IPS-15b (cell line): ENCODE data around the gene ACOXL.

Source experiments
- H3K27me3 ChIP-seq: one replicate; pipeline ENCODE4 v1.6.1; 2013; ENCODE audit warnings: low read length; ENCODE audit not compliant: control insufficient read depth, insufficient read depth
- H3K36me3 ChIP-seq: one replicate; pipeline ENCODE4 v1.6.1; 2013; ENCODE audit warnings: low read length; ENCODE audit not compliant: control insufficient read depth, insufficient read depth
- H3K4me1 ChIP-seq: one replicate; pipeline ENCODE4 v1.6.1; 2013; ENCODE audit warnings: mild to moderate bottlenecking, low read length; ENCODE audit not compliant: control insufficient read depth, insufficient read depth
- H3K4me3 ChIP-seq: one replicate; pipeline ENCODE4 v1.5.1; 2013; ENCODE audit warnings: low read depth, low read length
- H3K9ac ChIP-seq: one replicate; pipeline ENCODE4 v1.6.1; 2013; ENCODE audit warnings: low read depth, mild to moderate bottlenecking, low read length
- H3K9me3 ChIP-seq: one replicate; pipeline ENCODE4 v1.6.1; 2013; ENCODE audit warnings: mild to moderate bottlenecking, low read length; ENCODE audit not compliant: control insufficient read depth, insufficient read depth

The ACOXL gene

GRCh38 chr2:110820128-110820527 is 87.8 kb downstream of the ACOXL start:
- Histone ChIP-seq H3K27me3 (no peaks in the 10 kb centered on the region), H3K9me3 (no peaks in the 10 kb centered on the region), H3K4me3 (no peak overlapping the region), H3K9ac (no peak overlapping the region), H3K36me3 (peaks cover 13% of the 10 kb centered on the region), H3K4me1 (no peaks in the 10 kb centered on the region)

GRCh38 chr2:110823165-110823564 is 90.8 kb downstream of the ACOXL start:
- Histone ChIP-seq H3K4me1 (no peaks in the 10 kb centered on the region), H3K27me3 (no peaks in the 10 kb centered on the region), H3K9ac (no peak overlapping the region), H3K9me3 (no peaks in the 10 kb centered on the region), H3K36me3 (peaks cover 13% of the 10 kb centered on the region), H3K4me3 (no peak overlapping the region)

DNA sequence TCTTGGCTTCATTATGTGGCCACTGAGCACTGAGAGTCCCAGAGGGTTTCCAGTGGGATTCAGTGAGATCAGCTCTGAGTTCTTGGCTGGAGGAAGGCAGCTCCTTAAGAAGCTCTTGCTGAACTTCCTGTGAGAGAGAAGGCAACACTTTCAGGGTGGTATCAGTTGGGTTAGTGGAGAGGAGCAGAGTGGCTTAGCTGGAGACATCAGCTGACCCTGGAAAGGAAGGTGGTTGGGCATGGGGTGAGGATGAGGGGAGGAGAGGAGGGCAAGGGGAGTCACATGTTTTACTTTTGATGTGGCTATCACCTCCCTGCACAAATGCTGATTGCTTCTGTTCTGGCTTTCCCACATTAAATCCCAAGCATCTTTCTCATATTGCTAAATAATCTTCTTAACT is 95.1 kb downstream of the ACOXL start:
- Histone ChIP-seq H3K9me3 (no peaks in the 10 kb centered on the region), H3K4me1 (no peaks in the 10 kb centered on the region), H3K9ac (no peak overlapping the region), H3K36me3 (no peaks in the 10 kb centered on the region), H3K4me3 (no peak overlapping the region), H3K27me3 (no peaks in the 10 kb centered on the region)

GRCh38 chr2:110828330-110828729 is 96.0 kb downstream of the ACOXL start:
- Histone ChIP-seq H3K27me3 (no peaks in the 10 kb centered on the region), H3K9me3 (no peaks in the 10 kb centered on the region), H3K36me3 (no peaks in the 10 kb centered on the region), H3K4me1 (no peaks in the 10 kb centered on the region), H3K4me3 (no peak overlapping the region), H3K9ac (no peak overlapping the region)

DNA sequence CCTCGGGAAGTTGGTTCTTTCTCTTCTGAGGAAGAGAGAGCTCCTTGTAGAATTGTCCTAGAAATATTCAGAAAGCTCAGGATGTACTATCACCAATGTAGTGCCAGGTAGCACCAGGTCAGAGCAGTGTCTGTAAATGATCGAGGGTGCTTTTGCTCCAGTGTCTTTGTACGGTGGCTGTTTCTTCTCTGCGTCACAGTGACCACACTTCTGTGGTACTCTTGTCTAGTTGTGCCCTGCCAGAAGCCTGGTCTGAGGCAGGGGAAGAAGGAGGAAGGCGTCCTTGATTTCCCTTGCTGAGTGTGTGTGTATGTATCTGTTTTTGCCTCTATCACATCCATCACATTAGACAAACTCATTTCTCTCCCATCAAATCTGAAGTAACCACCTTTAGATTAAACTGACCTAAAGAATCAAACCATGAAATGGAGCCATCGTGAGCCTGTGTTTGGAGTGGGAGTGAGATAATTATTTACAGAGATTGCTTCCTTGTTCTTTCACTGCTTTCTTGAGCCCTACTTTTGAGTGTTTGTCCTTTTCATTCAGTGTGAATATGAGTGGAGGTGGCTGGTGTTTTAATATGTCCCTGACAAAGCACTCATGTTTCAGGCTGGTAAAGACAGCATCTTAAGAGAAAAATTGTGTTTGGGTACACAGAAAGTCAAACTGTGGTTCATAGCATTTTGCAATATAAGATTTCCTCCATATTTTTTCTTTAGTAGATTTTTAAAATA is 97.2 kb downstream of the ACOXL start:
- Histone ChIP-seq H3K36me3 (no peaks in the 10 kb centered on the region), H3K4me1 (peaks cover 12% of the 10 kb centered on the region), H3K27me3 (no peaks in the 10 kb centered on the region), H3K9ac (no peak overlapping the region), H3K9me3 (no peaks in the 10 kb centered on the region), H3K4me3 (no peak overlapping the region)

DNA sequence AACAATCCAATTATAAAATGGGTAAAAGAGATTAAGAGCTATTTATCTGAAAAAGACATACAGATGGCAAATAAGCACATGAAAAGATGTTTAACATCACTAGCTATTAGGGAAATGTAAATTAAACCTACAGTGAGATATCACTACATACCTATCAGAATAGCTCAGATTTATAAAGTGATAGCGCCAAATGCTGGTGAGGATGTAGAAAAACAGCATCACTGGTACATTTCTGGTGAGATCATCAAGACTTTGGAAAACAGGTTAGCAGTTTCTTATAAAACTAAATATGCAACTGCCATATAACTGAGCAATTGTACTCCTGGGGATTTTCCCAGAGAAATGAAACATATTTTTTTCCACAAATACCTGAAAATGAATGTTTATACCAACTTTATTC is 100.4 kb downstream of the ACOXL start:
- Histone ChIP-seq H3K27me3 (no peaks in the 10 kb centered on the region), H3K36me3 (no peaks in the 10 kb centered on the region), H3K4me3 (no peak overlapping the region), H3K4me1 (peaks cover 37% of the 10 kb centered on the region), H3K9ac (no peak overlapping the region), H3K9me3 (no peaks in the 10 kb centered on the region)

DNA sequence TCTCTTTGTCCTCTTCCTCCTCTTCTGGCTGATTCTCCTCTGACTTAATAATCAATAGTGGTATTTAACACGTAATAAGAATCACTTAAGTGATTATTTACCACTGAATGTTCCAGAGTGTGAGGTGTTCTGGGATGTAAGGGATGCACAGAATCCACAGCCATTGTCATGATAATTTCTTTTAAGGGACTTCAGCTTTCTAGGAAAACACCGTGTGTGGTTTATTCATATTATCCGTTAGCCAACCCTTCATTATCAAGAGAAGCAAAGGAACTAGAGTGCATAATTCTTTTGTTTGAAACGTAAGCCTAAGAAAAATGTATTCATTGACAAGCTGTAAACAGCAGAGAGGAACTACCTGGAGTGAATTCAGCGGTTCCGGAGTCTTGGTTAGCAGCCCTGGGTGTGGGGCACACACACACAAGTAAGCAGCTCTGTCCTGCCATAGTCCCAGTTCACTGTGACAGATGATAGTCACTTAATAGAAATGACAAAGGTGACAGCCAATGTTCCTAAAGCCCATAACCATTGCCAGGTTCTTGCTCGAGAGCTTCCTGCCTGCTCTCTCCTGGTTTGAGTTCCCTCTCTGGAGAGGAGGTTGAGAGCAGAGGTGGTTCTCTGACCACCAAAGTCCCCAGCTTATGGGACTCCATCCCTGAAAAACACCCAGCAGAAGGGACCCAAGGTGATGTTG is 101.9 kb downstream of the ACOXL start:
- H3K27me3 ChIP-seq = no peaks in the 10 kb centered on the region
- no peak overlapping the region for H3K9ac ChIP-seq
- no peaks in the 10 kb centered on the region for H3K36me3 ChIP-seq
- no peaks in the 10 kb centered on the region for H3K9me3 ChIP-seq
- H3K4me3 ChIP-seq = no peak overlapping the region
- H3K4me1 ChIP-seq = peaks cover 48% of the 10 kb centered on the region

DNA sequence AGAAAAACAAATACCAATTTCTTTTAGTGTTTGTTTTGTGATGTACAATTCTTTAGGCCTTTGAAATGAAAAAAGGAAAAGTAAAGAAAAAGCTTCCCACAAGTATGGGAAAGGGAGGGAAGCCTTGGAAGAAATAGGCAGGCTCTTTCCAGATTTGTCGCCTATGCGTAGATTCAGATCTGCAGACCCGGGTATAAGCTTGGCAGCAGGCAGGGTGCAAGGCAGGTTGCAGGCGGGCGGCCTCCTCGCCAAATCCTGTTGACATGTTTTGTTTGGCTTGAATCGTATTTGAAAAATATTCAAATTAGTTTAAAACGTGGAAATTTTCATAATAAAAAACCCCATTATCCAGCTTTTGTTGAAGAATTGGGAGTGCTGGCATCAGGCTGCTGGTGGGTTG is 104.3 kb downstream of the ACOXL start:
- peaks cover 48% of the 10 kb centered on the region for H3K4me1 ChIP-seq
- no peaks in the 10 kb centered on the region for H3K9me3 ChIP-seq
- no peak overlapping the region for H3K4me3 ChIP-seq
- no peaks in the 10 kb centered on the region for H3K27me3 ChIP-seq
- no peak overlapping the region for H3K9ac ChIP-seq
- H3K36me3 ChIP-seq = no peaks in the 10 kb centered on the region

DNA sequence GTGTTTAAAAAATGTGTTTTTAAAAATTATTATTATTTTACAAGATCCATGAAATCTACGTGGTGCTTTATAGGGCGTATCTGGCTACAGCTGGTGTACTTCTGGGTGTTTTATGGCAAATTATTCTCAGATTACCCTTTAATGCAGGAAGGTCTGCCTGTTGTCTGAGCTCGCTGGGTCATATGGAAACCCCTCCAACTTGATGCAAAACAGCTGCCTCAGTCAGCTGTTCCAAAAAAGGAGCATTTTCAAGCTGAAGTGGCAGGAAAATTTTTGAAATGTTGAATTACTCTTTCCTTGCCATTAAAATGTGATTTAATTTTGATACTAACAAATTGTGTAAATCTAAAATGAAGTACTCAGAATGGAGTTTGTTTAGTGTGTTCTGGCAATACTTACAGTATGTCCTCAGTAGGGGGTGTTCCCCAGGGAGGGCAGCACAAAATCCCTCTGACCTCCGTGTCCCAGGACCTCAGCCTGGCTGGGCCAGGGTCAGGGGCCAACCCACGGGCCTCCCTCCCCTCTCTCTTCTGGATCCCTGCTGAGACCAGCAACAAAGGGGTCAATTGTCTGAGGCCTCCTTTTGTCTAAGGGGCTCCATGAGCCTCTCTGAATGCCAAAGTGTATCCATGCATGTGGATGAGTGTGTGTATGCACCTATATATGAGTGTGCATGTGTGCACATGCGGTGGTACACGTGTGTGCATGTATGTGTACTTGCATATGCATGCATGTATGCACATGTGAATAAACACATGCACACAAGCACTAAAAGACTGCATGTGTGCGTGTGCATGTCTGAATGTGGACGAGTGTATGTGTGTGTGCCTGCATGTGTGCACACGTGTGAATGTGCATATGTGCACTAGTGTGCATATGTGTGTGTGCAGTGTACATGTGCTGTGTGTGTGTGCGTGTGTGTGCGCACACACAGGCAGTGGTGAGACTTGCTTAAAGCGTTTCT is 105.4 kb downstream of the ACOXL start:
- no peaks in the 10 kb centered on the region for H3K36me3 ChIP-seq
- no peaks in the 10 kb centered on the region for H3K27me3 ChIP-seq
- H3K4me3 ChIP-seq = no peak overlapping the region
- H3K4me1 ChIP-seq = peaks cover 48% of the 10 kb centered on the region
- H3K9me3 ChIP-seq = no peaks in the 10 kb centered on the region
- H3K9ac ChIP-seq = no peak overlapping the region

DNA sequence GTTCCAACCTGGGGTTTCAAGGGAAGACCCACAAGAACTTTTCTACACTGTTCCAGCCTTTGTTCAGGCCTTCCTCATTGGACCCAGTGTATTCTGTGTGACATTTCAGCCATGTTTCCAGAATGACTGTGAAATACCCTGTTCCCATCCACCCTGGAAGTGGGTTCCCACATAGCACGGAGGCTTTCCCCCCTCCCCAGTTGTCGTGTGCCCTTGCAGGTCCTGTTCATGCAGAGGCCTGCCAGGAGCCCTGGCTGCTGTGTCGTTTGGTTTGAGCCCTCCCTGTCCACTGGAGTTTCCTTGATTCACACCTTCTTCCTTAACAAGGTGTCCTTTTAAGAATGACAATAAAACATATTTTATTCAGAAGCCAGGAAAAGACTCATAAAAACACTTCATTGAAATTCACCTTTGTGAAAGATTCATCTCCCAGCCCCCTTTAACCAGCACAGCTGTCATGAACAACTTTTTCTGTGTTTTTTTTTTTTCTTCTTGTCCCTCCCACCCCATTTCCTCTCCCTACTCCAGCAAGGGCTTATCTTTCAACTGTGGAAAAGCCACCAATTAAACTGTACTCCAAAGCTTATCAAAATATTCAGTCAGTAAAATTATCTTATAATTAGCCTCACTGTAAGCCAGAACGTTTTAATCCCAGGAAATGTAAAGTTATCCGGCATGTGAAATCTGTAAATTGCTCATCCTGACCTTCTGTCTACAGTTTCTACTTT is 106.4 kb downstream of the ACOXL start:
- no peaks in the 10 kb centered on the region for H3K36me3 ChIP-seq
- H3K4me3 ChIP-seq = no peak overlapping the region
- H3K9ac ChIP-seq = no peak overlapping the region
- no peaks in the 10 kb centered on the region for H3K27me3 ChIP-seq
- H3K4me1 ChIP-seq = peaks cover 50% of the 10 kb centered on the region
- no peaks in the 10 kb centered on the region for H3K9me3 ChIP-seq

- Histone ChIP-seq H3K9me3 (no peaks in the 10 kb centered on the region), H3K9ac (no peak overlapping the region), H3K4me3 (no peak overlapping the region), H3K27me3 (no peaks in the 10 kb centered on the region), H3K4me1 (peaks cover 33% of the 10 kb centered on the region), H3K36me3 (peaks cover 2% of the 10 kb centered on the region)
Measured at GRCh38 chr2:110840508-110840907, 108.1 kb downstream of the ACOXL start.
